SIG-M5 (cell line): ENCODE measurements around the gene TEX29.

ENCODE experiments used
- DNase-seq: peaks from one replicate; lab custom pipeline; 2025; lab: John Stamatoyannopoulos, UW

TEX29 gene

DNA sequence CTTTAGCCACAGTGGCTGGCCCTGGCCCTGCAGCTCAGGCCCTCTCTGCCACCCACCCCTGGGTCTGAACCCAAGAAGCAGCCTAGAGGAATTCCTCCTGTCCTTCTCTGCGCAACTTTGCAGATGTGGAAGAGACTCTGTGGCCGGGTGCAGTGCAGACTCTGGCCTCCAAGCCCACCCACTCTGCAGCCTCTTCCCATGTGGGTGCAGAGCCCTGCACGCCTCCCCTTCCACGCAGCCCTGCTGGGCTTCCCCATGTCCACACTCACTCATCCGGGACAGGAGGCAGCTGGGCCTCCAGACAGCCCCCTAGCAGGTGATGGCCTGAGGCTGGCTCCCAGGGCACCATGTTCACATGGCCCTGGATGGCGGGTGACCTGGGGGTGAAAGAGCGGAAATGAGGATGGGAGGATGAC is 2.5 kb downstream of the TEX29 start:
- DNase-seq, result no peak

DNA sequence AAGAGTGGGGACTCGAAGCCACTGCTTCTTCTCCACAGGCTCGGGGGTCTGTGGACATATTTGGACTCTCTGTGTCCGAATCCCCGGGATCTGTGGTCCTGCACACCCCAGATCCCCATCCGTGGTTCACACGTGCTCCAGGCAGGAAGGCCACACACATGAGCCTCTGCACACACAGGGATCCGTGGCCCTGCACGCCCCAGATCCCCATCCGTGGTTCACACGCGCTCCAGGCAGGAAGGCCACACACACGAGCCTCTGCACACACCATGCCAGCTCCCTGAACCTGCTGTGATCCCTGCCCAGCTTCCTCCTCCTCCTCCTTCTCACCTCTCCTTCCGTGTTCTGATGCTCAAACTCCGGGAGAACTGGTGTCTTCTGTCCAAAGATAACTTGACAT is 3.1 kb downstream of the TEX29 start:
- no peak for DNase-seq

DNA sequence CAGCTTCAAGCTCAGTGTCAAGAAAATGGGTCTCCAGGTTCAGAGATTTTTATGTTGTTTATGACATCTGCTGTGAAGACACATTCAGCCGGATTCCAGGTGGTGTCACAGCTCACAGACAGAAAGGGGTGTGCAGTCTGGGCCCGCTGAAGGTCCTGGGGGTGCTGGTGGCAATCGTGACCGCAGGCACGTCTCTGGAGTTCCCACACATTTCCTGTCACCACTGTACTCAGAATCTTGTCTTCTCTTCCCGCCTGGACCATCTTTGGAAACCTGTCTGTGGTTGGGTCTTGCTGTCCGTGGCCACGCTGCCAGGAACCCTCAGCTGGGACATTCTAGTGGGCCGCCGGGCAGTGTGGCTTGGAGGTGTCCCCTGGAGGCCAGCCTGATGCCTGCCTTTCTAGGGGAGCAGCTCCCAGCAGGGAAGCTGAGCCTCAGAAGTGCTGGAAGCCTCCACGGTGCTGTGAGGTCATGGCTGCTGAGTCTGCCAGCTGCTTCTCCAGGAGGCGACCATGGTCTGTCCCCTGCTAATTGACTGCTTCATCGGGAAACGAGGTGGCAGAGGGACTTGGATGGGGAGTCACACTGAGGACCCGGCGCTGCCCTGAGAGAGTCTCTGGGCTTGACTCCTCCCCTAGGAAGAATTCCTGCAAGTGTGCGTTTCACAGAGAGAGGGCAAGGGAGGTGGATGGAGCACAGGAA is 3.7 kb downstream of the TEX29 start:
- DNase-seq, result no peak

DNA sequence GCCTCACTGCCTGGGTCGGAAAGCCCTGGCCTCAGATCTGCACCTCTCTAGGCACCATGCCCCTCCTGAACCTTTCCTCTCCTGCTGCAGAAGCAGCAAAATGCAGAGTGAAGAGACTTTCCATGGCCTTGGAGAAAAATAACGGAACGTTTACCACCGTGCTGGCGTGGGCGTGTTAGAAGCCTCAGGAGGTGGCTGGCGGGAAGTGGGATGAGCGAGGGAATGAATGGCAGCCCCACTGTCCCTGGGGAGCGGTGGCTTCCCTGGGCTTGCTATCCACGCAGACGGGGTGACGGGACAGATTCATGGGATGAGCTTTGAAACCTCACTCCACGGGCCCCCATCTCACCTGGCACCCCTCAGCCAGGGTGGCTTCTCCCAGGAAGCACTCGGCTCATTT is 4.3 kb downstream of the TEX29 start:
- DNase-seq, result no peak

DNA sequence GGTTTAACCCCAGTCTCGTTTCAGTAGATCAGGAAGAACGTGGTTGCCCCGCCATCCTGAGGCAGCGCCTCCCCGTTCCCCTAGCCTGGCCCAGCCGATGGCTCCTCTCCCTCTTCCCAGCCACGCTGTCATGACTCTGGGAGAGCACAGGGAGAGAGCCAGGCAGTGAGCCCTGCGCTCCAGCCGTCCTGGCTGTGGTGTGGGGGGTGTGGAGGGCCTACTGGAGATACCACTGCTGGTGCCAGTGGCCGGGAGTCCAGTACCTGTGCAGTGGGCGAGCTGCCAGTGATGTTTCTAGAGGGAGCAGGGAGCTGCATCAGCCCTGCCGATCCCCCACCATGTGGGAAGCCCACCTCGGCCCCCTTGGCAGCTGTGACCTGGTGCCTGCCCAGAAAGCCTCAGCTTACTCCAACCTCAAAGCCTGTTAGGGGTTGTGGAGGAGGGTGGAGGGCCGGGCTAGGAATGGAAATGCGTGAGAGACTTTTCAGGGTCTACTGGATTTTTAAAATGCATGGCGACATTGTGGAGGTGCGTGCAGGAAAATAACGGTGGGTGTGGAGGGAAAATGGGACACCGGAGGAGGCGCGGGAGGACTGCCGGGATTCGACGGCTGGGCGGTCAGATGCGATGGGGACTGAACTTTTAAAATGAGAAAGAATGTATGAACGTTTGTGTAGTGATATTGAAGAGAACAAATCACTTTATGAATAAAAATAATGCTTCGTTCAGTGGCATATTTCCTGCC is 4.9 kb downstream of the TEX29 start:
- DNase-seq, result no peak

DNA sequence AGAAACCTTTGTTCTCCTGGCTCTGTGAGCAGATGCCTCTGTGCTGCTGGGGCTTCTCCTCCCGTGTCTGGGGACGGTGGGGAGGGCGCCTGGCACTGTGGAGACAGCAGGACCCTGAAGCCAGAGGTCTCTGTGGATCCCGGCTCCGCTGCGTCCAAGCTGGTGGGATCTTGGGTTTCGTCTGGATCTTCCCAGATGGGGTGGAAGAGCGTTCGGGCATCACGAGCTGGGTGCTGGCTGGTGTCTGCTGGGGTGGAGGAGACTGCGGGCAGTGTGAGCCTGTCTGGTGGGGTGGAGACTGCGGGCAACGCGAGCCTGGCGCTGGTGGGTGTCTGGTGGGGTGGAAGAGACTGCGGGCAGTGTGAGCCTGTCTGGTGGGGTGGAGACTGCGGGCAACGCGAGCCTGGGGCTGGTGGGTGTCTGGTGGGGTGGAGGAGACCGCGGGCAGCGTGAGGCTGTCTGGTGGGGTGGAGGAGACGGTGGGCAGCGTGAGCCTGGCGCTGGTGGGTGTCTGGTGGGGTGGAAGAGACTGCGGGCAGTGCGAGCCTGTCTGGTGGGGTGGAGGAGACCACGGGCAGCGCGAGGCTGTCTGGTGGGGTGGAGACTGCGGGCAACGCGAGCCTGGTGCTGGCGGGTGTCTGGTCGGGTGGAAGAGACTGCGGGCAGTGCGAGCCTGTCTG is 5.6 kb downstream of the TEX29 start:
- no peak for DNase-seq

DNA sequence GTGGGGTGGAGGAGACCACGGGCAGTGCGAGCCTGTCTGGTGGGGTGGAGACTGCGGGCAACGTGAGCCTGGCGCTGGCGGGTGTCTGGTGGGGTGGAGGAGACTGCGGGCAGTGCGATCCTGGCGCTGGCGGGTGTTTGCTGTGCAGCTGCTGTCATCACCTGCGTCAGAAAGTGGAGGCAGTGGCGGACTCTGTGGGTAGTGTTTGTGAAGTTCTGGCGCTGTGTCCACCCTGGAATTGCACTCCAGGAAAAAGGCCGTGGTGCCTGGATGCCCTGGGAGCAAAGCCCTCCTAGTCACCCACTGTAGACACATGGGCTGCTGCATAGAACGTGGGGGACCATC is 6.2 kb downstream of the TEX29 start:
- no peak for DNase-seq

DNA sequence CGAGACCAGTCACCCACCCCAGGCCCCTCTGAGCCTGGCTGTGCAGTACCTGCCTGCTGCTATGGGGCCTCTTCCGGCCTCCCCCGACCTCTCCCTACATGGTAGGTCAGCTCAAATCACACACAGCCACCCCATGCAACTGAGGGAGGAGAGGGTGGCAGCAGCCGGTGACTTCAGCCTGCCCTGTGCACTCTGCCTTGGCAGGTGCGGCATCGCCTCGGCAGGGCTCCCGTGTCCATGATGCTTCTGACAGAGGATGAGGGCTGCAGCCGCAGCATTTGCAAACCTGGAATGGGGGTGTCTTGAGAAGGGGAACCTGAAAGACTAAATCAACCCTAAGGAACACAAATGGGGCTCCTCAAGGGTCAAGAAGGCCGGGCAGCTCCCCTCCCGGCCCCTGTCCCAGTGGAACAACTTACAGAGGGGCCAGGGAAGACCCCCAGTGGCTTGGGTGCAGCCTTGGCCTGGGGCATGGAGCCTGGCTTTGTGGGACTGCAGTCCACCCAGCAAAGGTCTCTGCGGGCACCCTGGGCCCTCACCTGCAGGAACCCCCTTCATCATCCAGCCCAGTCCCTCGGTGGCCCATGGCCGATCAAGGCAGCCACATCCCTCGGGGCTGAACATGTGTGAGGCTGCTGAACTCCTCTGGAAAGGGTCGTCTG is 6.7 kb downstream of the TEX29 start:
- DNase-seq, result no peak

DNA sequence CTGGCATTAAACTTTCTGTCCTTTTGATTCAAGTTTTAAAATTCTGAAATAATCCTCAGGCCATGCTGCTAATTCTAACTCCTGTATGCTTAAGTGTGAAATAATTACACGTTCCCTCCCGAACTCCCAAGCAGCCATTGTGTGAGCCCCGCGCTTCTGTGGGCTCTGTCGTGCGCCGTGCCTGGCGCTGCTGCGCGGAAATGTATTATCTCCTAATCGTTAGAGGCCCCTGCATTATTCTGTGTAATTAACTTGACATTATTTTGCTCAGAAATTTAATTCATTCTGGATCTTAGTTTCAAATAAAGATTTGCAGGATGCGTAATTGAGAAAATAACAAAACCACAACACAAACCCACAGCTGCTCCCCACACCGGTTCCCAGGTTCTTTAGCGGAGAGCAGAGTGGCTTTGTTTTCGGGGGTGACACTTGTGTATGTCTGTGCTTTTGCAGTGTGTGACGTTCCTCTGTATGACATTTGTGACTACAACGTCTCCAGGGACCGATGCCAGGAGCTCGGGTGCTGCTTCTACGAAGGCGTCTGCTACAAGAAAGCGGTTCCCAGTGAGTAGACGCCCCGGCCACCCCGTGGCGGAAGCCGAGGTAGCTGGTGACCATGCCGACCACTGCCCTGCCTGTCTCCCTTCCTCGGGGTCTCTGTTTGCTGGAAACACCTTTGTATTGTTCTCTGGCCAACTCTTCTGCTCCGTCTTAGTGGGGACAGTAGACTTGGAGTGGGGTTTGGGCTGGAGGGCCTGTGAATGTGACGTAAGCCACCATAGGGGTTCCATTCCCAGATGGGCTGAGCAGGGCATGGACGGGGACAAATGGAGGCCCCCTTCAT is 7.5 kb downstream of the TEX29 start:
- no peak for DNase-seq

DNA sequence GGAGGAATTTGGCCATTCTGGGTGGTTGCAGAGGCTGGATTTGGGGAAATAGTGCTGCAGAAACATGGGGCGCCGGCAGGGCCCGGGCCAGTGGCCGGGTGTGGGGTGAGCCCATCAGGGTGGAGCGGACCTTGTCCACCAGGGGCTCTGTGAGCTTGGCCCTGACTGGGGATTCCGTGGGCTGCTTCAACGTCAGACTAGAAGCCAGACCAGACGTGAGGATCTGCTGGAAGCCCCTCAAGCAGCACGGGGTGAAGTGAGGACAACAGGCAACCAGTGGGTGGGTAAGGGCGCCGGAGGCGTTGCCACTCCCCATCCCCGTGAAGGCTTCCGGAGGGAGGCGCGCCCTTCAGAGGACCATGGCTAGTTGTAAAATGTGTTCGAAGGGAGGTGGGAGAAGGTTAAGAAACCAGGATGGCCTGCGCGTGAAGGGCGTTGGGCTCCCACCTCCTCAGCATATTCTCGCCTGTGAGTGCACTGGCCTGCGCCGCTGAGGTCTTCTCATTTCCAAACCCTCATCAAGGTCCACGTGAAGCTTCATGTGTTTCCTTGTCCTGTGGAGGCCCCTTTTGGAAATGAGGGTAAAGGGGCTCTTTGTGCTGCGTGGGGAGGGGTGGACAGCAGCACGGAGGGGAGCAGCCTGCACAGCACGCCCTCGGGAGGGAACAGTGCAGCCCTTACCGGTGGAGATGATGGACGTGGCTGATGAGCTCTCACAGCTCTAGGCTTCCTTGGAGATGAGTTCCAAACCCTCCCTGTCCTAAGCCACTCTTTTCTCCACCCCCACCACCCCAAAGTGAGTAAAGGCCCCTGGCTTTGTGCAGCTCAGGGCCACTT is 8.3 kb downstream of the TEX29 start:
- no peak for DNase-seq

DNA sequence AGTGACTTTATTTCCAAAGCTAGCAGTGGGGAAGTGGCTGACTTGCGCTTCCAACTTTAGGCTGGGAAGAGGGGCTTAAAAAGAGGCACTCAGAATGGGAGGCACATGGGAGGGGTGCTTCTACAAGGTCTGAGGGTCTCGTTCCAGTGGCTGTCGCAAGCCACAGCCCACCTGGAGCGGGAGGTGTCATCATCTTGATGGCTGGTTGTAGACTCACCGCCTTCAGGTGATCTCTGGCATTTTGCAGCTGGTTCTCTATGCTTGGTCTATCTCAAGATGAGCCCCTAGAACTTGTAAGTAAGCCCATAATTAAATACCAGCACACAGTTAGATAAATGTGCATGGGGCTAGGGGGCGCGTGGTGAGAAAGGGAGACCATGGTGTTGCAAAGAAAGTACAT is 9.2 kb downstream of the TEX29 start:
- DNase-seq, result no peak

DNA sequence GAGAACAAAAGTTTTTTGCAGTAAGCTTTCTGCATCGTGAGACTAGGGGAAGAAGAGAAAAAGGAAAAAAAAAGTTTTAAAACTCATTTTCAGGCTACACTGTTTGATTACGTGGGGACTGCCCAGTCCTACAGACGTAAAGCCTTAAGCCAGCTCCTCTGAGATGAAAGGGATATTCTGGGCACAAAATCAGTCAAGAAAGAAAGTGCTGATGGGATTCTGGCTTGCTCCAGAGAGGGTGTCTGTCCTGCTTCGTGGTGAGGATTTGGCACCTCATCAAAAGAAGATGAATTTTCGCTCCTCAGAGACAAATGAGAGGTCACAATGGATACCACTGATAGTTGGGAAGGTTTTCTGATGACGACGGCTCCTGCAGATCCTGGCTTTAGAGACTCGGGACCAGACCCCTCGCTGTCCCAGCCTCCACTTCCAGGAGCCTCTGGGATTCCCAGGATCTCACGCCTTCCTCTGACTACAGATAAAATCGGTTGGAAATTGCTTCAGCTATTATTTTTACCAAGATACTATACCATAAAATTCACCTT is 9.7 kb downstream of the TEX29 start:
- no peak for DNase-seq

DNA sequence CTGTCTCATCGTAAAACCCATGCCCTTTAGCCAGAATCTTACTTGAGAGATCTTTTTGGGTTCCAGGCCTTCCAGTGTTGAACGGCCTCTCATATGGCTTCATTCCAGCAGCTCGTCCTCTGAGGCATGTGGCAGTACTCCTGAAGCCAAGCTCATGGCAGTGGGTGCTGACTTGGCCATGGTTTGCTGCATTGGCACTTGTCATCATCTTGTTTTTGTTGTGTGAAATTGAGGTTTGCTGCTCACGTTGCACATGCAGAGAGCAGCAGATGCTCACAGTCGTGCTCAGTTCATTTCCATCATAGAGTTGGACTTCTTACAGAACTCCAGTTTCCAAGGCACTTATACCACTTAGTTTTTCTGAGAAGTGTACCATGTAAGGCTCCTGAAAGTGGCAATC is 14.9 kb downstream of the TEX29 start:
- DNase-seq, result no peak

DNA sequence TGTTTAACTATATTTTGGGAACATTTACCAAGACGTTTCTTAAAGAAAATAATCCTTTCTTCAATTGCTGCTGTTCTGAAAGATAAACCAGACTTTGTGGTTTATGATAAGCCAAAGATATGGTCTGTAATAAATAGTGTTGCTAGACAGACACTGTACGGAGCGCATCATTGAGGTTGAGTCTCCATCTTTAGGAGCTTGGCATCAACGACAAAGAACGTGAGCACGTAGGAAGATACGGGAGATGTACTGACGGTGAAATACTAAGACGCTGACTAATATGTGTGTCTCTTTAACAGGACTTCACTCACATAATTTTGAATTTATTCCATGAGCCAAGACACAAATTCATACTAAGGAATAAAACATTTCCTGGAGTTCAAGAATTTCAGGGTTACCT is 16.2 kb downstream of the TEX29 start:
- DNase-seq, result no peak

DNA sequence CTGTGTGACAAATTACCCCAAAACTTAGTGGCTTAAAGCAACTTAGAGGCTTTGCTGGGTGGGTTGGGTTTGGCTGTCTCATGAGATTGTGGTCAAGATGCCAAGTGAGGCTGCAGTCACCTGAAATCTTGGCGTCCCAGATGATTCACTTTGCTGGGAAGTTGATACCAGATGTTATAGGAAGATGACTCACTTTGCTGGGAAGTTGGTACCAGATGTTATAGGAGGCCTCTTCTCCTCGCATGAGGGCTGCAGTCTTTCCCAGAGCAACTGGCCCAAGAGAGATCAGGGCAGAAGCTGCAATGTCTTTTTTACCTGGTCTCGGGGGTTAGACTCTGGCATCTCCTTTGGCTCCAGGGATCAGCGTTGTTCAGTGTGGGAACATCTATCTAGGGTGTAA is 16.8 kb downstream of the TEX29 start:
- no peak for DNase-seq

DNA sequence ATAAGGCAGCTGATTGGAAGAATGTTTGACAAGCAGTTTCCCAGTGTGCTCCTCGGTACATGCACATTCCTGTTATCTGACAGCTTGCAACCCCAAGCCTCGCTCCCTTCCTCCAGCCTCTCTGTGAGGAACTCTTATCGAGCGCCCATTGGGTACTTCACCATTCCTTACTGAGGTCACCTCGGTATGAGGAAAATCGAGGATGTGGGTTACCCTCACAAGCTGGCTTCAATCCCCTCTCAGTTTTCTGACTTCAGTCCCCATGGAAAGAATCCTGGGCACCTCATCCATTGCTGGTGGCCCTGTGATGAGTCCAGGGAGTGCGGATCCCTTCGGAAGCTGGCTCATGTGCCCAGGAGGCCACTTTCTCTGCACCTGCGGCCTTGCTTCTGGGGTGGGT is 17.3 kb downstream of the TEX29 start:
- DNase-seq, result no peak

DNA sequence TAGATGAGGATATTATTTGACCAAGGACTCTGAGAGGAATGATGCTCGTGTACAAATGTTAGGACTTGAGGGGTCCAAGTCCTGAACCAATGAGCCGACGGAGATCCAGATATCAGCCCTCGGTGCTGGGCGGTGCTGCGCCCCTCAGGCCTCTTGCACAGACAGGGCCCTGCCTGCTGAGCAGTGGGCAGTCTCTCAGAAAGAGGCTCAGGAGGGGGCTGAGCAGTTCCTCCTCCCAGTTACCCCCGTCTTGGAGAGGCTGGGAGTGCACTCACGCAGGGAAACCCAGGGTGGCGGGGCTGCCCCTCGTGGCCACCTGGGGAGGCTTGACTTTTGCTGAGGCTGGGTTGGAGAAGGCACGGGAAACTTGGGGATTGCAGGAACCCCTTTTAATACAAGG is 18.4 kb downstream of the TEX29 start:
- no peak for DNase-seq

DNA sequence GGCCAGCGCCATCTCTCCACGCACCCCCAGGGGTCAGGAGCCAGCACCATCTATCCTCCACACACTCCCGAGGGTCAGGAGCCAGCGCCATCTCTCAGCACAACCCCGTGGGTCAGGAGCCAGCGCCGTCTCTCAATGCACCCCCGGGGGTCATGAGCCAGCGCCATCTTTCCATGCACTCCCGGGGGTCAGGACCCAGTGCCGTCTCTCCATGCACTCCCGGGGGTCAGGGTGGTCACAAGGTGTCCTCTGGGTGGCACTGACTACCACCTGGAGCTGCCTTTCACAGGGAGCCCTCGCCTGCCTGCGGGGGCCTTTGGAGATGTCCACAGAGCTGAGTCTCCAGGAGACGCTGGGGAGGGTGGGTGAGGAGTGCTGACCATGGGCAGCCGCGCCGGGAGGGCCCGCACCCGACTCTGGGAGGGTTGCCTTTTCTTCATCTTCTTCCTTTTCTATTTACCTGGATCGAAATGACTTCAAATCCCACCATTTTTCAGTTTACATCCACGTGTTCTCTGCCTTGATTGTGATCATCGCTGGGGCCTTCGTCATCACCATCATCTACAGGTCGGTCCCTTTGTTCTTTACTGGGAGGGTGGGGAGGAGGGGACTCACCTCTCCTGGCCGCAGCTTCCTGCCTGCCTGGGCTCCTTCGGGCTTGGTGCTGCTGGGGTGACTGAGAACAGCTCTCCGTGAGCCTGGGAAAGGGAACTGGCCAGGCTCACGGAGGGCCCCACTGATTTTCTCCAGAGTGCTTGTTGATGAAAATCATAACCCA is 19.1 kb downstream of the TEX29 start:
- no peak for DNase-seq

DNA sequence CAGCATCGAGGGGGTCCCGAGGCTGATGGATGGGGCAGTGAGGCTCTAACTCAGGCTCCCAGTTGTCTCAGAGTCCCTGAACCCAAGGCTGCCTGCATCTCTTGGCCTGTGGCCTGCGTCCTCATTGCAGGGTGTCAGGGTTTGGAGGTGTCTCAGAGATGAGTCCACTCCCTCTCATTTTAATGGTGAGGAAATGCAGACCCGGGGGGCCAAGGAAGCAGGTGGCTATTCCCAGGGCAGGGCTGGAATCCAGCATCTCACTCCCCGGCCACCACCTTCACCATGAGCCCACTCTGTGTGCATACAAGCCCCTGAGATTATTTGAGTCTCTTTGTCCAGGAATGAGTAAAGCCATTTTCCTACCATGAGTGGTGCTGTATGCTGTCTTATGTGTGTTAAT is 21.4 kb downstream of the TEX29 start:
- DNase-seq, result no peak

DNA sequence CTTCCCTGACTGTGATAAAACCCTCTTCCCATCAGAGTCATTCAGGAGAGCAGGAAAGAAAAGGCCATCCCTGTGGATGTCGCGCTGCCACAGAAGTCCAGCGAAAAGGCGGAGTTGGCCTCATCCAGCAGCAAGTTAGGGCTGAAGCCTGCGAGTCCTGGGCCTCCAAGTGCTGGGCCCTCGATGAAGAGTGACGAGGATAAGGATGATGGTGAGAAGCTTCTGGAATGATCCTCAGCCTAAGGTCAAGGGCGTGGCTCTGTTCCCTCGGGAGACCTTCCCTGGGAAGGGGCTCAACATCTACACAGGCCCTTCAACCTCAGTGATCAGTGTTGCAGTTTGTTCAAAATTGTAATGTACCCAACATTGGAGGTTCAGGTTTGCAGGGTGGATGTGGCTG is 22.3 kb downstream of the TEX29 start:
- DNase-seq, result no peak
